Right lung (tissue), 5 donors: ENCODE data around the gene SPPL2A. TPM values are rescaled to one million over a fixed set of nuclear protein-coding genes. Genes with fewer than 3 reads are reported as not detected.
"Not testable (repeated sequence)": the region's sequence is repeated elsewhere in the genome, so short reads cannot be mapped to it uniquely, and the experiment has no call there.

Source experiments
- DNase-seq, 2 donors: peaks; one replicate each; pipeline ENCODE4 v3.0.0-alpha.2; 2013
- polyA plus RNA-seq, 5 donors: library from polyadenylated mRNA; unstranded; fragments of 120-200 nt; gene quantifications; one replicate each; pipeline versions ENCODE4 v1.2.1 to v1.2.3, GENCODE V29; 2013; ENCODE audit warnings: inconsistent platforms in 1 of 5, low replicate concordance in 1 of 5; ENCODE audit not compliant: insufficient read length in 5 of 5, insufficient read depth in 1 of 5

SPPL2A gene
- polyA plus RNA-seq, 5 donors: 50.0 to 86.2 (median 76.7) TPM

- DNase-seq: not testable (repeated sequence)
Observed at GRCh38 chr15:50694634-50695165, 70.8 kb downstream of the SPPL2A start.

- no peak for DNase-seq
Observed at GRCh38 chr15:50687302-50687902, 78.1 kb downstream of the SPPL2A start.

- DNase-seq: peak; percentile 91 to 92
Observed at GRCh38 chr15:50686469-50687301, 78.8 kb downstream of the SPPL2A start, which contains the start of gene TRPM7. TSS of gene TRPM7 (minus strand) at chr15:50686797. CDS start at chr15:50686533, 264 bp downstream.

GRCh38 chr15:50685976-50686468 lies 79.5 kb downstream of the SPPL2A start:
- no peak for DNase-seq

GRCh38 chr15:50685191-50685975 lies 80.1 kb downstream of the SPPL2A start:
- DNase-seq: peak in 1 of 2 donors; percentile 4

- DNase-seq: no peak
Observed at GRCh38 chr15:50681467-50681866, 84.0 kb downstream of the SPPL2A start.

- no peak for DNase-seq
Observed at GRCh38 chr15:50676799-50677483, 88.6 kb downstream of the SPPL2A start.

DNA sequence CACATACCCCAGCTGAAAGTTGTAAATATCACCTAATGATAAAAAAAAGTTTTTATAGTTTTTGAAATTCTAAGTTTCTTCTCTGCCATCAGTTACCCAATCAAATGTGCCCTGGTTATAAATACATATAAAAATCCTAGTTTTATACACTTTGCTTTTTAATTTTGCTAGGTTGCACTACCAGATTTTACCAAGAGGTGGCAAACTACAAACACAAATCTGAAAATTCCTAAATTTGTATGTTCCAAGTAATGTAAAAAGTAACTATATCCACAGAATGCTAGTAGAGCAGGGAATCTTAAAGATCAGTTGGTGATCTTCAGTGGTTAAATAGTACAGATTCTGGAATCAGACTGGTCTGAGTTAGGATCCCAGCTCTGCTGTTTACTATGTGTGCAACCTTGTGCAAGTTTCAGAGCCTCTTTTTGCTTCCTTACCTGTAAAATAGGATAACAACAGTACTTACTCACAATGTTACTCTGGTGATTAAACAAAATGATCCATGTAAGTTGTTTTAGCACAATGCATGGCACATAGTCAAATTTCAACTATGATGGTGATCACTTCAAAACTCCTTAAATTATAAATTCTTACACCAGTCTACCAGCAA lies 89.9 kb downstream of the SPPL2A start:
- peak in 1 of 2 donors; percentile 33 for DNase-seq

GRCh38 chr15:50670115-50670514 lies 95.4 kb downstream of the SPPL2A start:
- no peak for DNase-seq

GRCh38 chr15:50669611-50670010 lies 95.9 kb downstream of the SPPL2A start:
- DNase-seq: no peak

DNA sequence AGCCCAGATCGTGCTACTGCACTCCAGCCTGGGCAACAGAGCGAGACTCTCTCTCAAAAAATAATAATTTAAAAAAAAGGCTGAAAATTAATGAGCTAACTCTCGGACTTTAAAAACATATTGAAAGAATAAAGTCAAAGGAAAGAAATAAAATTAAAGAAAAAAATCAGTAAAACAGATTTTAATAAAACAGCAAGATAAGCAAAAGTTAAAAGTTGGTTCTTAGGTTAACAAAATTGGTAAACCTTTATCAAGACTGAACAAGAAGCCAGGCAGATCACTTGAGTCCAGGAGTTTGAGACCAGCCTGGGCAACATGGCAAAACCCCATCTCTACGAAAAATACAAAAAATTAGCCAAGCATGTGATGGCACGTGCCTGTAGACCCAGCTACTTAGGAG lies 99.6 kb downstream of the SPPL2A start:
- no peak for DNase-seq

DNA sequence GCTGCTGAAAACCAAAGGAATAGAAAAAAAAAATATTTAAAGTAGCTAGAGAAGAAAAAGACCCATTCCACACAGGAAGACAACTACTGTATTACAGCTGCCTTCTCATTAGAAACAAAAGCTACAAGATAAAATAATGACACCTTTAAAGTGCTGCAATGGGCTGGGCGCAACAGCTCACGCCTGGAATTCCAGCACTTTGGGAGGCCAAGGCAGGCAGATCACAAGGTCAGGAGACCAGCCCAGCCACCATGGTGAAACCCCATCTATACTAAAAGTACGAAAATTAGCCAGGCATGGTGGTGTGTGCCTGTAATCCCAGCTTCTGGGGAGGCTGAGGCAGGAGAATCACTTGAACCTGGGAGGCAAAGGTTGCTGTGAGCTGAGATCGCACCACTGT lies 110.0 kb downstream of the SPPL2A start:
- no peak for DNase-seq

GRCh38 chr15:50653156-50653743 lies 112.3 kb downstream of the SPPL2A start:
- DNase-seq: no peak

DNA sequence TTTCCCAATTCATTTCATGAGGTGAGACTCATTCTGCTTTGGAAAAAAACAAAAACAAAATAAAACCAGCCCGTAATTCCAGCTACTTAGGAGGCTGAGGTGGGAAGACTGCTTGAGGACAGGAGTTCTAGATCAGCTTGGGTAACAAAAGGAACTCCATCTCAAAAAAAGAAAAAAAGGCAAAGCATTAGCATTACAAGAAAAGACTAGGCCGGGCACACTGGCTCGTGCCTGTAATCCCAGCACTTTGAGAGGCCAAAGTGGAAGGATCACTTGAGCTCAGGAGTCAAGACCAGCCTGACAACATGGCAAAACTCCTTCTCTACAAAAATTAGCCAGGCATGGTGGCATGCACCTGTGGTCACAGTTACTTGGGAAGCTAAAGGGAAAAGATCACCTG lies 112.8 kb downstream of the SPPL2A start:
- DNase-seq: no peak

Other genes starting within 250 kb of the SPPL2A start
- 1 to 10 TPM in 1 of 5 donors, under 1 TPM in 3, not detected in 1; 0.10 to 1.1 (median 0.66) TPM for gene USP50, start 219.0 kb downstream of the SPPL2A start, polyA plus RNA-seq
- 10 to 100 TPM; 29.2 to 48.2 (median 45.3) TPM for gene TRPM7, start 78.9 kb downstream of the SPPL2A start, polyA plus RNA-seq
- 10 to 100 TPM in 1 of 5 donors, 1 to 10 TPM in 4; 6.4 to 10.4 (median 9.7) TPM for gene AP4E1, start 143.0 kb upstream of the SPPL2A start, polyA plus RNA-seq